G401 (cell line): ENCODE results near the gene PIR. TPM values are rescaled to one million over a fixed set of nuclear protein-coding genes. Genes with fewer than 3 reads are reported as not detected.

Experiments
- DNase-seq: peaks from one replicate; pipeline ENCODE4 v3.0.0-alpha.2; 2015; ENCODE audit warnings: low spot score
- in situ Hi-C: cut with HindIII; loops from 2 replicates; pipeline ENCODE4 v1.10.0; 2016; ENCODE audit warnings: low sequenced_read_pairs, mixed read lengths
- total RNA-seq: library from RNA; depleted of rRNA; stranded (reverse); fragments of >200 nt; shearing (Covaris generic); gene quantifications from 2 replicates; pipeline ENCODE4 v1.2.3, GENCODE V29; 2014; rRNA removed

The PIR gene
- total RNA-seq, result 26.8 and 49.8 TPM in 2 replicates

DNA sequence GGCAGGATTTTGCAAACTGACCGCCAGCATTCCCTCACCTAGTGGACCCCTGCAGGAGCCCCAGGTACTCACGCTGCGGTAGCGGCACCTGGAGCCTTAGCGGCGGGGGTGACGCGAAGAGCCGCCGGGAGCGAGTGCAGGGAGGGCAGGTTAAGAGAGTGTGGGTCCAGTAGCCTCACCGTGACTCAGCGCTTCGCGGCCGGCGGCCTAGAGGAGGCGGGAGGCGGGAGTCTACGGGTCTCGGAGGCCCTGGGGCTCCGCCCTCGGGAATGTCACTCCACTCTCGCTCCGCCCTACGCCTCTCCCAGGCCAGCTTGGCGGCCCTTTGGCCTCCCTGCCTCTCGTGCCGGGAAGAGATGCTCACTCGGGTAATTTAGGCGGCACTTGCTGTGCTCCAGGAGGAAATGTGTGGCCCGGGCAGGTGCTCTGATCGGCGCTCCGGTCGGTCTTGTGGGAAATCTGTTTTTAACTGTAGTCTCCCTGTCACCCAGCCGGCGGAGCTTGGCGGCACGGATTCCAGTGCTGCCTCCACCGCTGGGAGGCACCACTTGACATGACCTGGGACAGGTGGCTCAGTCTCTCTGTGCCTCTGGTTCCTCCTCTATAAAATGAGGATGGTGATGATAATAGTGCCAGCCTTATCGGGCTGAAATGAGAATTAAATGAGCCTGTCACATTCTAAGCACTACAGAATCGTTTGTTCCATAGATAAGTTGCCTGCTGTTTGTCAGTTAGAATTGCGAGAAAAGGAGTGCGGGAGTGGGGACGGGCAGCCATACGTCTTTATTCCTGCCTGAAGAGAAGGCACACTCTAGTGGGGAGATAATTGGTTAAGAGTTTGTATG is at the start of gene PIR:
PIR (minus strand) TSS at position 216 of the 845 bp plus-strand sequence. CDS start 2,076 bp downstream, outside the sequence.
- DNase-seq, result peak; percentile 88
- in situ Hi-C loops, result no loop called here

DNA sequence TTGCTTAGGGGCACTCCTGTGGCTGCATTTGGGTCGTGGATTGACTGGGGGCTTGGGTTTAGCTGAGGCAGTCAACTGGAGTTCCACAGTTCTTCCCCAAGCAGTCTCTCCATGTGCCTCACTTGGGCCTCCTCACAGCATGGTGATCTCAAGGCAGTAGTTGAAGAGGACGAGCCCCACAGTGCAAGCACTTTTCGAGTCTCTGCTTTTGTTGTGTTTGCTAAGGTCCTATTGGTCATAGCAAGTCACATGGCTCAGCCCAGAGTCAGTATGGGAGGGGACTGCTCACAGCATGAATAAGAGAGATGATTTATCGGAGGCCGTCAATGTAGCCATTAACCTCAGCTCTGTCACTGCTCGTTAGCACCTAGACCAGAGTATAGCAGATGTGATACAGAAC is 37.2 kb upstream of the PIR start:
- in situ Hi-C loops, result no loop called here
- DNase-seq, result no peak

DNA sequence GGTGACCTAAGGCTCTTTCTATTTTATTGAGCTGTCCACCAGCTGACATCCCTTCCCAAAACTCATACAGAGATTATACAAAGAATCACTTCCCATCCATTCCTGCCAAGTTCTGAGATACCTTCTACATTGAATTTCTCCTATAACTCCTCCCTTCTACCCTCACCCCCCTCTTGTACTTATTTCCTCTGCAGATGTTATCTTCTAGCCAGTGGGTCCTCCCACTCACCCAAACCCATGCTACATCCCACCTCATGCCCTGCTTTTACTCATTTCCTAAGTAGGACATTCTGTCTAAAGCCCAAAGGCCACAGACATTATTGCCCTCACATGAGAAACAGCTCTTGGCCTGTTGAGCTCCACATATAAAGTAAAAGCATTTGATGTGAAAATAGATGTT is 36.0 kb upstream of the PIR start:
- in situ Hi-C loops, result no loop called here
- no peak for DNase-seq

DNA sequence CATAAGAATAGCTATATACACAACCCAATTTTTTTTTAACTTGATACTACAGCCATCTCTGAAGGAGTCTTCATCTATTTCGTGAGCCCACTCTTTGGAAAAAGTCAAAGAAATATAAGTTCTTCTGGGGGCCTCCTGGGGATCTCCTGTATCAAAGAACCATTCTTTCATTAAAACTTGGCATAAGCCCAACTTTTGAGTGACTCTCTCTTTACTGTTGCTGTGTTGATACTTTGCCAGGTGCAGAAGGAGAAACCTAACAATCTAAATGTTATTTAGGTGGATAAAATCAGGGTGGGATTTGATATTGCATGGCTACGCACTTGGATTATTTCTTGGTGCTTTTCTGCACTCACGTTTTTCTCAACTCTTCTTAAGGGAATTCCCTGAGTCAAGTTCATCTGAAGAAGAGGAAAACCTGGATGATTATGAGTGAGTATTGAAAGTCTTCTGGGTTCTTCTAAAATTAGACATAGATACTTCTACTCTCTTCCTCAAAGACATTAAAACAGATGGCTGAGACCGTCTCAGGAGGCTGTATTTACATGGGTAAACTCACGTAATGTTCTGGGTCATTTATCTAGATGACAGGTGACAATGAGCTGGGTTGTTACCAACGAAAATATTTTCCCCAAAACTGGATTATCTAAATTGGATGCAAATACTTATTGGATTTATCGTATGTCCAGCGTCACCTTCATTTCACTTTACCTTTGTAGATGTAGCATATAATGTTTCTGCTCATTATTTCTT is 32.7 kb upstream of the PIR start:
- in situ Hi-C loops, result no loop called here
- DNase-seq, result no peak

DNA sequence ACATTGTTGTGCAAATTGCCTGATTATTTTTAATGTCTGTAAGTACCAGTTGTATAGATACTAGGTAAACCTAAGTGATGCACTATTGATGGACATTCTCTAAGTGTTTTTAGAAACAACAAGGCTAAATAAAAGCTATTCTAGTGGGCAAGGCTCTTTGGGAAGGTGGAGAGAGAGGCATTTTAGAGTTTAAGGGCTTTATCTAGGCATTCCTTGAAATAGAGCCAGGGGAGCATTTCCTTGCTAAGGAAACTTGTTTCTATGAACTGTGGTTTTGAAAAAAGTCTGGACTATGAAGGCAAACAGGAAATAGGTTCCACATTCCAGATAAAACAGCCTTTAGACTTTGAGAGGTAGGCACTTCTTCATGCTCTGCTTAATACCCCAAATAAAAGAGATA is 31.3 kb upstream of the PIR start:
- in situ Hi-C loops, result no loop called here
- no peak for DNase-seq

DNA sequence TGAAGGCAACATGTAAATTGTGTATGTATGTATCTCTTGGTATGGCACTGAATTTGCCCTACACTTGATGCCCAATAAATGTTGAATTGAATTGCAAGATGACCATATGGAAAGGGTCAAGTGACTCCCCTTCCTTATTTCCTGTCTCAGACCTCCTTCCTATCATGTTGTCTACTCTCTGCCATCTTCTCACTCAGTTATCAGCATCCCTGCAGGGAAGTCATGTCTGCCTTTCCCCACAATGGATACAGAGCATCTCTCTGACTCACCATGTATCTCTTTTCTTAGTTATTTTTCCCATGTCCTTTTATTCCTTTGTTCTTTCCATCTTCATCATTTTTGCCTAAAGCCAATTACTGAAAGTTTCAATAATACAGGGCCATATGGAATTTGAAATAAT is 30.0 kb upstream of the PIR start:
- DNase-seq, result no peak
- in situ Hi-C loops, result no loop called here

DNA sequence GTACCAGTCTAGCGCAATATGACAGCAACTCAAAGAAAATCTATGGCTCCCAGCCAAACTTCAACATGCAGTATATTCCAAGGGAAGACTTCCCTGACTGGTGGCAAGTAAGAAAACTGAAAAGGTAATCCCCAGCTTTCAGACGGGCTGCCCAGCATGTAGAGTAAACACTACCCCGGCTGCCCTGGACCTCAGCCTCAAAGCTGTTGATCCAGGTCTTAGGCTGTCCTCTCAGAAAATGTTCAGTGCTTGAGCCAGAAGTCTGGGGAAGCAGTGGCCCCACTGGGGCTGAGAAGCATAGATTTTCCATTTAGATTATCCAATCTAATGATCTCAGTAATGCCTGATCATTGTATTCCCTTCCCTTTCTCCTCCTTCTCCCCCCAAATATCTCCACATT is 29.3 kb upstream of the PIR start:
- DNase-seq, result no peak
- in situ Hi-C loops, result no loop called here

DNA sequence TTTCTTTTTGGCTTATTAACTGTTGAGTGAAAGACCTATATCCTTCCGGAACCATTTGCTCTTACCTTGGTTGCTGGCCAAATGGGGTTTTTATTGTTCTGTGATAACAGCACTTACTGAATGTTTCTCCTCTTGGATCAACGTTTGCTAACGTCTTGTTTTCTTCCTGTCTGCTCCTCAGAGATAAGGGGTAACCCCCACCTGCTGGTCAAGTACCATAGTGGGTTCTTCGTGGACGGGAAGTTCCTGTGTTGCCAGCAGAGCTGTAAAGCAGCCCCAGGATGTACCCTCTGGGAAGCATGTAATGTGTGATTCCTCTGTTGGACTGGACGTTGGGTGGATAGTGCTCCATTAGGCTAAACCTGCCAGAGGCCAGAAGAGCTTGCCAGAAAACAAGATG is 22.8 kb upstream of the PIR start:
- in situ Hi-C loops, result no loop called here
- DNase-seq, result no peak

DNA sequence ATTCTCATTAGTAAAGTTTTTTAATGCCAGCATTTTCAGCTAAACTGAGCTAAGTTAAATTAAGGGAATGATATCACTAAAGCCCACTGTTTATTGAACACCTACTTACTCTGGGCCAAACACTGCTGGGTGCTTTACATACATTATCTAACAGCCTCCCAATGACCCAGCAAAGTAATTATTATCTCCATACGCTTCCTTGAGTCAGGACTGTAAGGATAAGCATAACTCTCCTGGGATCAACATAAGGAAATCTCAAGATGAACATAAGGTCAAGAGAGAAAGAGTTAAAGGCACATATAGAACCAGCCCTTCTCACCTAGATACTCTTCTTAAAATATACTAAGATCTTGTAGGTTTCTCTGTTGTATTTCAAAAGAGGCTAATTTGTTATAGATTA is 21.1 kb upstream of the PIR start:
- no peak for DNase-seq
- in situ Hi-C loops, result no loop called here

DNA sequence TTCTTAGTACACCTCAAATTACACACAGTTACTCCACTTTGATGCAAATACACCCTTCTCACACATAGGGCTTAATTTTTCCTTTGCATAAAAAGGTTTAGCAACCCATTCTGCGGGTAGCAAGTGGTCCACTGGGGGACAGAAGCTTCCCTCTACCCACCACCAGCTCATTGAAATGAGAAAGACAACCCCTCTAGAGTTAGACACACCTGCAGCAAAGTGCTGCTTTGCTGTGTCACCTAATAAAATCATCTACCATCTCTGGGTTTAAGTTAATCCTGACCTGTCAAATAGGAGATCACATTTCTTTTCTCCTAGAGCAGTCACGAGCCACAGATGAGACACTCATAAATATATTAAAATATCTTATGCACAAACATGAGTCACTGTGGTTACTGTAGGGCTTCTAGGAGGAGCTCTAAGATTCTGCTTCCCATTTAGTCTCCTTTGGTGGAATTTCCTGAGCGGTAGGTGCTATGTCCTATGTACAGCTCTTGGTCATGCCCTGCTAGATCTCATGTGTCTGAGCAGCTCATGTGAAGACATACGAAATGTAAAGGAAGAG is 19.4 kb upstream of the PIR start:
- no peak for DNase-seq

DNA sequence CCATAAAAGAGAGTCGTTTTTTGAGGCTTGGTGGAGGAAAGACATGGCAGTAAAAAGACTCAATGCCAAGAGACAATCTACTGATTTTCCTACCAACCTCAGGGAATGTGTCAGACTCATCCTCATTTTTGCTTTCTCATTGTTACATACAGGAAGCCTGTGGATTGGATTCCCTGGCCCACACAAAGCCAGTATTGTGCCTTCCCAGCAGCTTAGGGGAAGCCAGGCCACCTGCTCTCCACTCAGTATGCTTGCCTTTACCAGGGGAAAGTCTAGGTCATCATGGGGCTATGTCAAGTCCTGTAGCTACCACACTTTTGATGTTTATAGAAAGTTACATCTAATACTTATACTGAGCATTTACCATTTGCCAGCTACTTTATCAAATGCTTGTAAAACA is 18.4 kb upstream of the PIR start:
- DNase-seq, result no peak
- in situ Hi-C loops, result no loop called here

More for the DNA sequence above, 19.4 kb upstream of the PIR start:
- in situ Hi-C loops, result no loop called here

DNA sequence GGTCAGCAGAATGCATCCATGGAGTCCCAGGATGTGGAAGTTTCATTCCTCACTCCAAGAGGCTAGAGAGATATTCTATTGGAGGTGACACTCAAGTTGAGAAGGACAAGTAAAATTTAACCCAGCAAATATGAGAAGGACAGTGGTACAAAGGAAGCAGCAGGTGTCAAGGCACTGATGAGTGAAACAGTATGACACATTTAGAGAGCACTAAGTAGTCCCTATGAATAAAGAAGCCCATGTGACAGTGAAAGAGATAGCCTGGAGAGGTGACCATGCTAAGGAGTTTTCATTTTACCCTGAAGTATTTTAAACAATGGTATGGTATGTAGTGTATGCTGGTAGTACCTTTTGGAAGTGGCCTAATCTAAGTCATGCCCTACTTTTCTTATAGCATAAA is 16.7 kb upstream of the PIR start:
- in situ Hi-C loops, result no loop called here
- DNase-seq, result no peak

DNA sequence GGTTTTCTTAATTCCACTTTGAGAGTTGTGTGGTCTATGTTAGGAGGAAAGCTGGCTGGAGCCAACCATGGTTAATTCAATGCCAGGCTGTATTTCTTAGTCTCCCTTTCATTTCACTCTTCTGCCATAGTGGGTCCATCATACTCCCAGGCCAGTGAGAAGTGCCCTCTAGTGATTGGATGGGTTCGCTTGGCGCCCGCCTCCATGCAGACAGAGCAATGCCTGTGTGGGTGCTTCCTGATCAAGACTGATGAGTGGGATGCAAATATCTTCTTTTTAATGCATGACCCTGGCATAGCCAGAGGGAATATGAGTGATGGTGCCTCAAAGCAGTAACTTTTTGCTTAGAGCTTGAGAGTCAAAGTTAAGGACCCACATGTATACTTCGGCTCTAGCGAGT is 13.9 kb upstream of the PIR start:
- in situ Hi-C loops, result no loop called here
- no peak for DNase-seq

DNA sequence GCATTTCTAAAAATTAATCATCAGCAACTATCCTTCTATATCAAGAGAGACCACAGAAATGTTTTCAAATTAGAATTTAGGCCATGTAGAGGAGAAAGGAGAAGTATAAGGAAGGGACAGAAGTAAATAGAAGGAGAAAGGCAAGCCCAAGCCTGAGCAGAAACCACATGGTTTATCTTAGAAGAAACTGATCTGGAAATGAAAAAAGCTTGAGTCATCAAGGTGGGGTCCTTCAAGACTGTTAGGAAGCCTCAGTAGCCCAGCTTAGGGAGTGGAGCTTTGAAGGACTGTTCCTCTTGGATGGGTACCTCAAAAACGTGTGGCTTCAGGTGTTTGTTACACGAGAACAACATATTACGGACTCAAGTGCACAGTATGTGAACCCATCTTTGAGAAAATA is 12.0 kb upstream of the PIR start:
- no peak for DNase-seq
- in situ Hi-C loops, result no loop called here

DNA sequence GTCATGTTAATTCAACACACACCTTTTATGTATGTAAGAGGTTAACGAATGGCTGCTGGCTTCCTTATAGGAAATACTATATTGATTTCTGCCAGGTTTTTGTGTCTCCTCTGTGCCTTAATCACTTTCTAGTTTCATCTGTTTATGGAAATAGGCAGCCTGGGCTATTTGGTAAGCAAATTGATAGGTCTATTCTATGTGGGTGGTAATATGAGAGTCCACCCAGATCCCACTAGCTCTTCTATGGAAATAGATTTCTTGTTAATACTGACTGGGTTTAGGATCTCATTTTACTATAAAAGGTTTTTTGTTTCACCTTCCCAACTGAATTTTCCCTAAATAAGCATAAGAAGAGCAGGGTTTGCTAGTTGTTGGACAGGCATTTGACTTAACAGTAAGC is 11.5 kb upstream of the PIR start:
- in situ Hi-C loops, result no loop called here

DNA sequence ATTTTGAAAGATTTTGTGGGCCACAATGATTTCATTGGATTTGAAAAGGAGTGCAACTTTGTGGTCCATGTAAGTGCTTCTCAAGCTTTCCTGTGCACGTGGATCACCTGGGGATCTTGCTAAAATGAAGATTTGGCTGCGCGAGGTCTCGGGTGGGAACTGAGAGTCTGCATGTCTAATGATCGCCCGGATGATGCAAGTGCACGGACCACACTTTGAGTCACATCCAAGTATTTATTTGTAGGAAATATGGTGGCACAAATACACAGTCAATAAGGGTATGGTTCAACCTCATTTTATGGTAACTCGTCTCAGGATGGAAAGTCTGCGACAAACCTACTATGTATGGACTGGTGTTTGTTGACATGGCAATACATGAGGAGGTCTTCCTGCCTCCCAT is 8.4 kb upstream of the PIR start:
- DNase-seq, result no peak
- in situ Hi-C loops, result no loop called here

More for the DNA sequence above, 11.5 kb upstream of the PIR start:
- DNase-seq, result no peak

DNA sequence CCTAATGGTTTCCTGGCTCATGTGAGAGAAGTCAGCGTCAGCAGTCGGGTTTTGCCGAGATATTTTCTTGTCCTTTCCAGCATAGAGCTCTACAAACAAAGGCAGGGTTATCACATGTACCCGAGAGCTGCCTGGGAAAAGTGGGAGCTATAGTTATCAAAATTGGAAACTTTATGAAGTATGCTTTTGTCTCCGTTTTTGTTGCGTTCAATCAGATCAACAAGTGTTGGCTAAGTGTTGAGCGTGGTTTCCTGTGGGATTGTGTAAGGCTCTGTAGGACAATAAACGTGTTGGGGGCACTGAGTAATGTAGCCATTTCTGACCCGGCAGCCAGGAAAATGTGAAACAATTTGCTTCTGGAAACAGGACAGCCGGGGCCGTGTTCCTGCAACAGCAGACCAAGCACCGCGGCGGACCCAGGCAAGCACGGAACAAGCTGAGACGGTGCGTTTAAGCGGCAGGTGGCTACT is 7.4 kb upstream of the PIR start, which contains the start of gene BMX:
BMX (plus strand) TSS at position 311 of the 470 bp plus-strand sequence. CDS start 7,547 bp downstream, outside the sequence.
- DNase-seq, result no peak
- in situ Hi-C loops, result no loop called here

DNA sequence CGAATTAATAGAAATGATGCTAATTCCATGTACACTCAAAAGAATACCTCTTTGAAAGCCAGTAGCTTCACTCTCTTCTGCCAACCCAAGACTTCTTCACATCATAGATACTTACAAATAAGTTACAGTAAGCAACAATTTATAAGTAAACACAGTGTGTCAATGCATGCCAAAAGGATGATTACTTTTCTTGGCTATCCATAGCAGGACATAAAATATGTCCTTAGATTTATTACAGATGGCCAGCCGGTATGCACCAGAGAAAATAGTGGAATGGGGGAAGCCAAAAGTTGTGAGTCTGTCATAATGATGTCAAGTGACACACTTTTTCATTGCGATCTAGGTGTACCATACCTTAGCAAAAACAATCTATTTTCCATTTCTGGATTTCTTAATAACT is 6.8 kb upstream of the PIR start:
- in situ Hi-C loops, result no loop called here
- no peak for DNase-seq

DNA sequence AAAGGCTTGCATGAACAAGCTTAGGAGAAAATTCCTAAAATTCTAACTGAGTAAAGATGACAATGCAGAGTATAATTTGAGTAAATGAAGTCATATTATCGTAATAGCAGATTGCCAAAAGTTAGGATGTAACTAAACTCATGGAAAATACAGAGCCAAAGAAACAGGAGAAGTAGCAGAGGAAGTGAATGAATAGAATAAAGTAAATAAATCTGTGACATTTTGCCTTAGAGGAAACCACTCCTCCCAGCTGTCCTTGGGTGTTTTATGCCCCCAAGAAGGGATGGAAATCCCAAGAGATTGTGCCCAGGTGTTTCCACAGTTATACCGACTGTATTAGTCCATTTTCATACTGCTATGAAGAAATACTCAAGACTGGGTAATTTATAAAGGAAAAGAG is 5.6 kb upstream of the PIR start:
- in situ Hi-C loops, result no loop called here
- no peak for DNase-seq

DNA sequence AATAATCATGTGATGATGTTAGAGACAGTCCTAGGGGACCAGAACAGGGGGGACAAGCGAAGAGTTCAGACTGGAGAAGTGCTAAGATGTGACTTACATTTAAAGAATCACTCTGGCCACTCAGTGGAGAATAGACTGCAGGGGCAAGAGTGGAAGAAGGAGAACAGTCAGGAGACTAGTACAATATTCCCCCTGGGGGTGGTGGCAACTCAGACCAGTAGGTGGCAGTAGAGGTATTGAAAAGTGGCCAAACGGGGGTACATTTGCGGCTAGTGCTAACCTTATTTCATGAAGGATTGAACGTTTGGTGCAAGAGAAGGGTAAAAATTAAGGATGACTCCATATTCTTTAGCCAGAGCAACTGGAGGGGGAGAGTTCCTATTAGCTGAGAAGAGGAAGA is 4.7 kb upstream of the PIR start:
- peak; percentile 3 for DNase-seq
- in situ Hi-C loops, result no loop called here
